ENCODE measurements around the gene CDH7. TPM values are rescaled to one million over a fixed set of nuclear protein-coding genes. Genes with fewer than 3 reads are reported as not detected.

The CDH7 gene
- total and polyA plus RNA-seq, 2 of the 13 experiments (the other 11 are each of a cell fraction or from before 2014, with no cell fraction given), result not detected

GRCh38 chr18:65767406-65767805 is 16.6 kb downstream of the CDH7 start:
- H3K27ac ChIP-seq (ENCODE audit: extremely low read length, insufficient read depth, low read length), result no peak overlapping the region
- no peak overlapping the region for H3K9ac ChIP-seq (ENCODE audit: insufficient read depth, low read depth, low read length)
- no peak overlapping the region for H2AFZ ChIP-seq (ENCODE audit: low read length)
- no peaks in the 10 kb centered on the region for H3K79me2 ChIP-seq (ENCODE audit: insufficient read depth, low read length)
- H3K4me1 ChIP-seq (ENCODE audit: insufficient read depth, low read length), result no peaks in the 10 kb centered on the region
- TF ChIP-seq SNAPC2 (CRISPR knock-in tag; IDR thresholded peaks at IDR 0.05), result no peak
- WGBS (ENCODE audit: low lambda C conversion rate), result 2% methylated on average over 2 of the region's 2 CpGs
- POLR2A ChIA-PET, result no interaction called here
- no peaks in the 10 kb centered on the region for H3K9me3 ChIP-seq (ENCODE audit: low read length)
- in situ Hi-C loops (cut with HindIII; ENCODE audit: extremely low pct_ligation_motif_present, low pct_unique_long_range_greater_than_20kb), result no loop called here
- H3K27me3 ChIP-seq (ENCODE audit: control insufficient read depth in 1 of 2, insufficient read depth in 2 of 2, low read length in 2 of 2), result no peaks in the 10 kb centered on the region; a peak in 1 of 5 replicates
- intact Hi-C loops (cut with micrococcal nuclease; ENCODE audit: unreplicated experiment), result no loop called here
- no peak overlapping the region for H3K4me2 ChIP-seq (ENCODE audit: low read depth, low read length)
- ATAC-seq (no peak), FAIRE-seq (no peak), DNase-seq (ENCODE audit: low spot score) (no peak)
- BruUV-seq (replicated peaks), result no TSS peak
- no peaks in the 10 kb centered on the region for H3K36me3 ChIP-seq (replicated peaks in 1 of 2; ENCODE audit: control insufficient read depth in 1 of 2, insufficient read depth in 2 of 2, low read length in 2 of 2)
- no peak overlapping the region for H3K4me3 ChIP-seq (replicated peaks in 1 of 3; ENCODE audit: insufficient read depth in 1 of 3, low read depth in 2 of 3, low read length in 3 of 3)
- CTCF ChIA-PET (ENCODE audit: low intra/inter-chr PET ratio, low total read pairs), result no interaction called here
- H4K20me1 ChIP-seq (ENCODE audit: insufficient read depth, low read length), result no peaks in the 10 kb centered on the region

- Histone ChIP-seq H3K36me3 (replicated peaks in 1 of 2; ENCODE audit: control insufficient read depth in 1 of 2, insufficient read depth in 2 of 2, low read length in 2 of 2) (no peaks in the 10 kb centered on the region), H3K4me2 (ENCODE audit: low read depth, low read length) (no peak overlapping the region), H4K20me1 (ENCODE audit: insufficient read depth, low read length) (no peaks in the 10 kb centered on the region), H3K27me3 (ENCODE audit: control insufficient read depth in 1 of 2, insufficient read depth in 2 of 2, low read length in 2 of 2) (no peaks in the 10 kb centered on the region; a peak in 1 of 5 replicates), H3K4me1 (ENCODE audit: insufficient read depth, low read length) (no peaks in the 10 kb centered on the region), H3K9me3 (ENCODE audit: low read length) (no peaks in the 10 kb centered on the region), H2AFZ (ENCODE audit: low read length) (no peak overlapping the region), H3K27ac (ENCODE audit: extremely low read length, insufficient read depth, low read length) (no peak overlapping the region), H3K4me3 (replicated peaks in 1 of 3; ENCODE audit: insufficient read depth in 1 of 3, low read depth in 2 of 3, low read length in 3 of 3) (no peak overlapping the region), H3K79me2 (ENCODE audit: insufficient read depth, low read length) (no peaks in the 10 kb centered on the region), H3K9ac (ENCODE audit: insufficient read depth, low read depth, low read length) (no peak overlapping the region)
- intact Hi-C loops (cut with micrococcal nuclease; ENCODE audit: unreplicated experiment) (no loop called here), in situ Hi-C loops (cut with HindIII; ENCODE audit: extremely low pct_ligation_motif_present, low pct_unique_long_range_greater_than_20kb) (no loop called here)
- no TSS peak for BruUV-seq (replicated peaks)
- FAIRE-seq (no peak), DNase-seq (ENCODE audit: low spot score) (peak; percentile 30), ATAC-seq (peak; percentile 56; the same call in 2 of the 3 replicates)
- CTCF ChIA-PET (ENCODE audit: low intra/inter-chr PET ratio, low total read pairs), result no interaction called here
- POLR2A ChIA-PET, result no interaction called here
- 25% methylated on average over 15 of the region's 15 CpGs for WGBS (ENCODE audit: low lambda C conversion rate)
- TF ChIP-seq CEBPB (IDR thresholded peaks at IDR 0.05; ENCODE audit: borderline replicate concordance, low read depth, low read length) (0 out of 2 replicates have a peak, but pooled peaks have one; percentile 27), FOSL2 (CRISPR knock-in tag; IDR thresholded peaks at IDR 0.05) (peak; percentile 62), MAZ (IDR thresholded peaks at IDR 0.05; ENCODE audit: borderline replicate concordance, low read depth, low read length) (no peak), MAZ (CRISPR knock-in tag; IDR thresholded peaks at IDR 0.05; ENCODE audit: low read depth) (no peak), MEIS1 (CRISPR knock-in tag; IDR thresholded peaks at IDR 0.05; ENCODE audit: borderline replicate concordance) (no peak), CAMTA2 (CRISPR knock-in tag; IDR thresholded peaks at IDR 0.05; ENCODE audit: borderline replicate concordance) (no peak), ARID3A (IDR thresholded peaks at IDR 0.05; ENCODE audit: low read depth, low read length) (peak; percentile 36; the same call in 1 of the 2 replicates)
These were observed 17.4 kb downstream of the CDH7 start for GRCh38 chr18:65768120-65768778.

All from HepG2 (cell line).